ENCODE measurements around the gene RNF111.
"Not testable (repeated sequence)": the region's sequence is repeated elsewhere in the genome, so short reads cannot be mapped to it uniquely, and the experiment has no call there.

The RNF111 gene

DNA sequence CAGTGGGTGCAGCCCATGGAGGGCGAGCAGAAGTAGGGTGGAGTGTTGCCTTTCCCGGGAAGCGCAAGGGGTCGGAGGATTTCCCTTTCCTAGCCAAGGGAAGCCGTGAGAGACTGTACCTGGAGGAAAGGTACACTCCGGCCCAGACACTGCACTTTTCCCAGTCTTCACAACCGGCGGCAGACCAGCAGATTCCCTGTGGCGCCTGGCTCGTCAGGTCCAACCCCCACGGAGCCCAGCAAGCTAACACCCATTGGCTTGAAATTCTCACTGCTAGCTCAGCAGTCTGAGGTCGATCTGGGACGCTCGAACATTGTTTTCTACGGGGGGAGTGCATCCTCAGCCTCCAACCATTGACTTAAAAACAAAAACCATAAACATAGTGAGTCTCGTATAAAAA lies 144.0 kb downstream of the RNF111 start:
- peaks cover 4% of the 10 kb centered on the region for H3K36me3 Mint-ChIP-seq (ENCODE audit: insufficient read depth)

DNA sequence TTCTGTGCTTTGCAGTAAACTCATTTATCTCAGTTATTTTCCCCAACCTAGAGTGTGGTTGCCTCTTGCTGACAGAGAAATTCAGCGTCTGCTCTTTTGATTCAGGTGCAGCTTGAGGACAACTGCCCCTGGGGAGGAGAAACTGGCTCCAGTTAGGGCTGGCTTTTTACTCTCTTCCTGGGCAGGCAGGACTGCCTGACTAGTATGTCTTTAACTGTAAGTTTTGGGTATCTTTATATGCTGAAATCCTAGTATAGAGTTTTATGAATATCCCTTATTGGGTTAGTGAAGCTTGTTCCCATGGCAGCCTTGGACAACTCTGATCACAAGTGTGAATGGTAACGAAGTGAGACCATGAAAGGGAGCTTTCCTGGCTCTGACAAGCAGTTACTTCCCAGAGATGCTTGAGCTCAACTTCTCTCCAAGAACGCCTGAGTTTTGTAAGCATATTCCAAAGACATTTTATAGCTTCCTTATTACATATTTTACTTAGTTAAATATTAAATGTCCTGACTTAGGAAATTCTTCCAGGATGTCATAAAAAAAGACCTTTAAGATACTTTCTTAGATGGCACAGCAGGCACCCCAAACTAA lies 144.6 kb downstream of the RNF111 start:
- Mint-ChIP-seq H3K4me3 (no peak overlapping the region), H3K36me3 (ENCODE audit: insufficient read depth) (peaks cover 4% of the 10 kb centered on the region), H3K27ac (ENCODE audit: low read depth) (no peak overlapping the region), H3K27me3 (no peaks in the 10 kb centered on the region), H3K4me1 (no peaks in the 10 kb centered on the region), H3K9me3 (no peaks in the 10 kb centered on the region)
- ATAC-seq (replicated peaks; ENCODE audit: extremely low read depth, poor library complexity, severe bottlenecking) (no peak), DNase-seq (ENCODE audit: low spot score in 2 of 2) (no peak)

More for the DNA sequence above, 144.0 kb downstream of the RNF111 start:
- no peak for DNase-seq (ENCODE audit: low spot score in 2 of 2)
- no peak for ATAC-seq (replicated peaks; ENCODE audit: extremely low read depth, poor library complexity, severe bottlenecking)
- Mint-ChIP-seq H3K9me3 (no peaks in the 10 kb centered on the region), H3K4me3 (no peak overlapping the region), H3K27me3 (no peaks in the 10 kb centered on the region), H3K4me1 (no peaks in the 10 kb centered on the region), H3K27ac (ENCODE audit: low read depth) (no peak overlapping the region)

GRCh38 chr15:59133929-59134427 lies 146.5 kb downstream of the RNF111 start:
- DNase-seq (ENCODE audit: low spot score in 2 of 2) (no peak), ATAC-seq (replicated peaks; ENCODE audit: extremely low read depth, poor library complexity, severe bottlenecking) (no peak)
- Mint-ChIP-seq H3K4me3 (no peak overlapping the region), H3K27me3 (no peaks in the 10 kb centered on the region), H3K27ac (ENCODE audit: low read depth) (no peak overlapping the region), H3K36me3 (ENCODE audit: insufficient read depth) (peaks cover 11% of the 10 kb centered on the region), H3K9me3 (no peaks in the 10 kb centered on the region), H3K4me1 (peaks cover 8% of the 10 kb centered on the region)

DNA sequence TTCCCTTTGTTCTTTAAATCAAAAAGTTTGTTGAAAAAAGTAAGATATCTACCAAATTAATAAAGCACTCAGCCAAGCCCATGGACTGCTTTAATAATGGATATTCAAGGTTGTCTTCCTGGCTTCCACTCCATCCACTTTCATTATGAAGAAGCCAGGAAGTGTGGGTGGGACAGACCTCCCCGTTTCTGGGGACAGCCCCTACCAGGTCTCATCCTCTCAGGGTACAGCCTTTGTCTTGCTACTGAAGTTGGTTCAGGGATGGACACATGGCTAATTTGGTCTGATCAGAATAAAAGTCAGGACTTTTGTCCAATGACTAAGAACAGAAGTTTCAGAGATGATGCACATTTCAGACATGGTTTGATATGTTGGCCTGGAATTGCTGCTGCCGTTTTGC lies 150.1 kb downstream of the RNF111 start:
- no peaks in the 10 kb centered on the region for H3K27me3 Mint-ChIP-seq
- H3K4me3 Mint-ChIP-seq, result no peak overlapping the region
- H3K9me3 Mint-ChIP-seq, result no peaks in the 10 kb centered on the region
- DNase-seq (ENCODE audit: low spot score in 2 of 2) (no peak), ATAC-seq (replicated peaks; ENCODE audit: extremely low read depth, poor library complexity, severe bottlenecking) (no peak)
- peaks cover 8% of the 10 kb centered on the region for H3K4me1 Mint-ChIP-seq
- H3K36me3 Mint-ChIP-seq (ENCODE audit: insufficient read depth), result peaks cover 11% of the 10 kb centered on the region
- H3K27ac Mint-ChIP-seq (ENCODE audit: low read depth), result no peak overlapping the region

- Mint-ChIP-seq H3K9me3 (no peaks in the 10 kb centered on the region), H3K36me3 (ENCODE audit: insufficient read depth) (peaks cover 11% of the 10 kb centered on the region), H3K27me3 (no peaks in the 10 kb centered on the region), H3K27ac (ENCODE audit: low read depth) (no peak overlapping the region), H3K4me3 (no peak overlapping the region), H3K4me1 (peaks cover 8% of the 10 kb centered on the region)
- DNase-seq (ENCODE audit: low spot score in 2 of 2) (peak in 1 of 2 donors; percentile 23), ATAC-seq (replicated peaks; ENCODE audit: extremely low read depth, poor library complexity, severe bottlenecking) (peak; percentile 78)
Measured at GRCh38 chr15:59138243-59138642, 150.8 kb downstream of the RNF111 start.

- Mint-ChIP-seq H3K36me3 (ENCODE audit: insufficient read depth) (peaks cover 7% of the 10 kb centered on the region), H3K27me3 (no peaks in the 10 kb centered on the region), H3K4me3 (no peak overlapping the region), H3K4me1 (peaks cover 8% of the 10 kb centered on the region), H3K27ac (ENCODE audit: low read depth) (no peak overlapping the region), H3K9me3 (no peaks in the 10 kb centered on the region)
- no peak for DNase-seq (ENCODE audit: low spot score in 2 of 2)
- no peak for ATAC-seq (replicated peaks; ENCODE audit: extremely low read depth, poor library complexity, severe bottlenecking)
Measured at GRCh38 chr15:59140422-59141226, 153.2 kb downstream of the RNF111 start.

DNA sequence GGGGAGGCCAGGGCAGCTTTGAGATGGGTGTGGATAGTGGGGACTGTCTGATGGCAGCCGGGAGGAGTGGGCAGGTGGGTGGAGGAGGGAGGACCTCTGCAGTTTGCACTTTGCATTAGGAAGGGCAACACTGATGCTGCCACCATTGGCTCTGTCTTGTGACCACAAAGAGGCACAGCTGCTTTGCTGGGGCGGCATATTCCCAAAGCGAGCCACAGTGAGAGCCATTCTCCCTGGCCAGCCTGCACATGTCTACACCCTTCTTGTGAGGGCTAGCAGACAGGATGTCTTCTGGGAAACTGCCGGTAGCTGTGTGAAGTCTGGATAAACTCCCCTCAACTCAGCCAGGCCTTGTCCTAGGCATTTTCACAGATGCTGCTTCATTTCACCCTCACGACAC lies 155.8 kb downstream of the RNF111 start:
- ATAC-seq (replicated peaks; ENCODE audit: extremely low read depth, poor library complexity, severe bottlenecking) (no peak), DNase-seq (ENCODE audit: low spot score in 2 of 2) (no peak)
- Mint-ChIP-seq H3K9me3 (no peaks in the 10 kb centered on the region), H3K4me1 (no peaks in the 10 kb centered on the region), H3K4me3 (no peak overlapping the region), H3K27me3 (no peaks in the 10 kb centered on the region), H3K36me3 (ENCODE audit: insufficient read depth) (peaks cover 5% of the 10 kb centered on the region), H3K27ac (ENCODE audit: low read depth) (no peak overlapping the region)

DNA sequence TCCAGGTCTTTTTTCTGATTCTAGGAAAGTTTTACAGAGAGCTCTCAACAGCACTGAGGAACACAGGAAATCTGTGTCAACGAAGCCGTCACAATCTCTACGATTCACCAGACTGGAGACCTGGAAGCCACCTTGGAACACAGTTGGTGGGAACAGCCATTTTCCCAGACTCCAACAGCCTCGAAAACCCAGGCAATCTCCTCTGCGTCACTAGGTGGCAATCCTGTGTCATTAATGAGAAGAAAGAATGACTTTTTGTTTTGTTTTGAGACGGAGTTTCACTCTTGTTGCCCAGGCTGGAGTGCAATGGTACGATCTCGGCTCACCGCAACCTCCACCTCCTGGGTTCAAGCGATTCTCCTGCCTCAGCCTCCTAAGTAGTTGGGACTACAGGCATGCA lies 157.1 kb downstream of the RNF111 start:
- H3K36me3 Mint-ChIP-seq (ENCODE audit: insufficient read depth); H3K27me3 Mint-ChIP-seq; H3K9me3 Mint-ChIP-seq; H3K27ac Mint-ChIP-seq (ENCODE audit: low read depth); ATAC-seq (replicated peaks; ENCODE audit: extremely low read depth, poor library complexity, severe bottlenecking); H3K4me3 Mint-ChIP-seq; H3K4me1 Mint-ChIP-seq; DNase-seq (ENCODE audit: low spot score in 2 of 2): not testable (repeated sequence)

Measured in central memory CD8-positive, alpha-beta T cell (primary cell).